Measurements from ENCODE around the gene NCMAP.

The NCMAP gene

DNA sequence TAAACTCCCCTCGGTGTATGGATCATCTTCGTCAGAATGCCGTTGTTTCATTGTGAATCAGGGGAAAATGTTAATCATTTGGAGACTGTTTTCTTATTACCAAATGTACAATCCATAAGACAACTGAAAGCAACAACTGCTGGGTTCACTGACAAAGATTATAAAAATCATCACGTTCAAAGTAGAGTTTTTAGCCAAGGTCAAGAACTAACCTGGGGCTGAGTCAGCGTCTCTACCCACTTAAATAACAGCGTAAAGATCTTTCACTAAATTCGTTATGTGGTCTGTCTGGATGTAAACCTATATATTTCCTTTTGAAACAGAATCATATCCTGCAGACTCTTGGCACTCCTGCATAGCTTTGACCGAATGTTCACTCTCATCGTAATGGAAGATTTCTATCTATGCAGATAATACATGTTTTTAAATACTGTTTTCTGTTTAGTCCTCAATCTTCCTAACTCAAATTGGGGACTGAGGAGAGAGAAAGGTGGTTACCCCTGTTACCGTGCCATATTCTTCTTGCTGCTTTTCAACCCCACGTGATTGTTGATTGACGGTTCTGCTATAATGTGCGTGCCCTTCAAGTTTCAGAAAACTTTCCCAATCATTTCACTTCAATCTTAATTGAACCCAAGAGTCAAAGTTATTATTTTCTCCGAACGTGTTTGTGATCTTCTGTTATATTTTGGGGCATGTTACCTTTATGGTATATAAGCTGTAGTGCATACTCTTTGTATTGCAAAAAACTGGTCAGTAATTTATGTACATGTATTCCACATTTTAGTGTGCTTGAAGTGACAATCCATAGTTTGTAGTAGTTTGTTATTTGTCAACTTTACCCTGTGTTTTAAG, 15.6 kb upstream of the NCMAP start:
- no peak overlapping the region for H3K4me3 ChIP-seq (ENCODE audit: low read depth in 1 of 2, low read length in 1 of 2)
- no peaks in the 10 kb centered on the region for H3K36me3 ChIP-seq
- TF ChIP-seq CTCF (IDR thresholded peaks at IDR 0.05): no peak
- H3K9me3 ChIP-seq: no peaks in the 10 kb centered on the region
- H3K4me1 ChIP-seq (ENCODE audit: control insufficient read depth in 1 of 2, insufficient read depth in 1 of 2, low read depth in 1 of 2, low read length in 1 of 2): peaks cover 0 to 1% of the 10 kb centered on the region in 2 experiments
- no peaks in the 10 kb centered on the region for H3K27me3 ChIP-seq
- no peak overlapping the region for H3K27ac ChIP-seq

GRCh38 chr1:24540906-24541710, 14.8 kb upstream of the NCMAP start:
- no peak overlapping the region for H3K27ac ChIP-seq

GRCh38 chr1:24541711-24542346, 14.1 kb upstream of the NCMAP start:
- Histone ChIP-seq H3K27me3 (no peaks in the 10 kb centered on the region), H3K9me3 (no peaks in the 10 kb centered on the region), H3K4me1 (ENCODE audit: control insufficient read depth in 1 of 2, insufficient read depth in 1 of 2, low read depth in 1 of 2, low read length in 1 of 2) (no peaks in the 10 kb centered on the region), H3K27ac (no peak overlapping the region), H3K4me3 (ENCODE audit: low read depth in 1 of 2, low read length in 1 of 2) (no peak overlapping the region), H3K36me3 (no peaks in the 10 kb centered on the region)
- no peak for TF ChIP-seq CTCF (IDR thresholded peaks at IDR 0.05)

More at GRCh38 chr1:24540906-24541710, 14.8 kb upstream of the NCMAP start:
- Histone ChIP-seq H3K4me3 (ENCODE audit: low read depth in 1 of 2, low read length in 1 of 2) (no peak overlapping the region), H3K9me3 (no peaks in the 10 kb centered on the region), H3K27me3 (no peaks in the 10 kb centered on the region), H3K4me1 (ENCODE audit: control insufficient read depth in 1 of 2, insufficient read depth in 1 of 2, low read depth in 1 of 2, low read length in 1 of 2) (no peaks in the 10 kb centered on the region), H3K36me3 (no peaks in the 10 kb centered on the region)
- no peak for TF ChIP-seq CTCF (IDR thresholded peaks at IDR 0.05)

- Histone ChIP-seq H3K27ac (no peak overlapping the region), H3K27me3 (peaks cover 14% of the 10 kb centered on the region)
These were observed 11.6 kb upstream of the NCMAP start for GRCh38 chr1:24544239-24544638.

More at GRCh38 chr1:24544239-24544638, 11.6 kb upstream of the NCMAP start:
- H3K4me3 ChIP-seq (ENCODE audit: low read depth in 1 of 2, low read length in 1 of 2): no peak overlapping the region
- no peaks in the 10 kb centered on the region for H3K4me1 ChIP-seq (ENCODE audit: control insufficient read depth in 1 of 2, insufficient read depth in 1 of 2, low read depth in 1 of 2, low read length in 1 of 2)
- no peak for TF ChIP-seq CTCF (IDR thresholded peaks at IDR 0.05)
- H3K9me3 ChIP-seq: no peaks in the 10 kb centered on the region
- no peaks in the 10 kb centered on the region for H3K36me3 ChIP-seq

Measured in neutrophil (primary cell).